ENCODE results near the gene DNAH3.

Gene DNAH3

DNA sequence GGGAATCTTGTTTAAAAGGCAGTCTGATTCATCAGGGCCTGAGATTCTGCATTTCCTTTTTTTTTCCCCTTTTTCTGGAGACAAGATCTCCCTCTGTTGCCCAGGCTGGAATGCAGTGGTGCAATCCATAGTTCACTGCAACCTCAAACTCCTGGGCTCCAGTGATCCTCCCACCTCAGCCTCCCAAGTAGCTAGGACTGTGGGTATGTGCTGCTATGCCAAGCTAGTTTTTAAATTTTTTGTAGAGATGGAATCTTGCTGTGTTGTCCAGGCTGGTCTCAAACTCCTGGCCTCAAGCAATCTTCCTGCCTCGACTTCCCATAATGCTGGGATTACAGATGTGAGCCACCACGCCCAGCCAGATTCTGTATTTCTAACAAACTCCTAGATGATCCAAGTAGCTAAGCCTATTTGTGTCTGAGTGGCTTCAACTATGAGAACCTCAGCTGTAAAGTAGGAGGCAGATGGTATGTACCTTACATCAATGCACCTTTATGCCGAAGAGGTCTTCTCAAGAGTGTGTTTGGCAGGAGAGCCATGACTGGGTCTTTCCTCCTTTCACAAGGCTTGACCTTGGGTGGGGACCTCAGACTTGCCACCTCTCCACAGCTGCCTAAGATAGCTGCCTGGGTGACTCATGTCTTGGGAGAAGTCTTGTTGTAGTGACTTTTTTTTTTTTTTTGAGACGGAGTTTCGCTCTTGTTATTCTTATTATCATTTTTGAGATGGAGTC is 18.8 kb upstream of the DNAH3 start:
- CTCF ChIA-PET: interaction anchor here (1.0 to 4.8 kb wide), 4 partner anchors 12 to 133 kb away, joined by 4 to 29 read pairs (median 6); partner anchors contain the start of gene LDAF1
- H3K4me3 ChIP-seq (ENCODE audit: low read depth, low read length): no peak overlapping the region
- TF ChIP-seq, protein P1, sequence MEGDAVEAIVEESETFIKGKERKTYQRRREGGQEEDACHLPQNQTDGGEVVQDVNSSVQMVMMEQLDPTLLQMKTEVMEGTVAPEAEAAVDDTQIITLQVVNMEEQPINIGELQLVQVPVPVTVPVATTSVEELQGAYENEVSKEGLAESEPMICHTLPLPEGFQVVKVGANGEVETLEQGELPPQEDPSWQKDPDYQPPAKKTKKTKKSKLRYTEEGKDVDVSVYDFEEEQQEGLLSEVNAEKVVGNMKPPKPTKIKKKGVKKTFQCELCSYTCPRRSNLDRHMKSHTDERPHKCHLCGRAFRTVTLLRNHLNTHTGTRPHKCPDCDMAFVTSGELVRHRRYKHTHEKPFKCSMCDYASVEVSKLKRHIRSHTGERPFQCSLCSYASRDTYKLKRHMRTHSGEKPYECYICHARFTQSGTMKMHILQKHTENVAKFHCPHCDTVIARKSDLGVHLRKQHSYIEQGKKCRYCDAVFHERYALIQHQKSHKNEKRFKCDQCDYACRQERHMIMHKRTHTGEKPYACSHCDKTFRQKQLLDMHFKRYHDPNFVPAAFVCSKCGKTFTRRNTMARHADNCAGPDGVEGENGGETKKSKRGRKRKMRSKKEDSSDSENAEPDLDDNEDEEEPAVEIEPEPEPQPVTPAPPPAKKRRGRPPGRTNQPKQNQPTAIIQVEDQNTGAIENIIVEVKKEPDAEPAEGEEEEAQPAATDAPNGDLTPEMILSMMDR (IDR thresholded peaks at IDR 0.05; ENCODE audit: insufficient read depth, low read length, missing control alignments): no peak
- DNase-seq (ENCODE audit: low read depth, low spot score): no peak
- POLR2A ChIA-PET: interaction anchor here (0.8 kb wide), 1 partner anchor 13 kb away, joined by 3 read pairs; no protein-coding TSS in a partner anchor

GRCh38 chr16:21167929-21168602 is 17.4 kb upstream of the DNAH3 start:
- H3K4me3 ChIP-seq (ENCODE audit: low read depth, low read length): no peak overlapping the region
- ChIA-PET POLR2A (interaction anchor here (0.9 kb wide), 1 partner anchor 20 kb away, joined by 4 read pairs; no protein-coding TSS in a partner anchor), CTCF (interaction anchor here (1.0 to 4.8 kb wide), 6 partner anchors 9 to 1132 kb away, joined by 3 to 29 read pairs (median 5); partner anchors contain the start of gene LDAF1)
- DNase-seq (ENCODE audit: low read depth, low spot score): no peak
- TF ChIP-seq, protein P1 (IDR thresholded peaks at IDR 0.05; ENCODE audit: insufficient read depth, low read length, missing control alignments): no peak

DNA sequence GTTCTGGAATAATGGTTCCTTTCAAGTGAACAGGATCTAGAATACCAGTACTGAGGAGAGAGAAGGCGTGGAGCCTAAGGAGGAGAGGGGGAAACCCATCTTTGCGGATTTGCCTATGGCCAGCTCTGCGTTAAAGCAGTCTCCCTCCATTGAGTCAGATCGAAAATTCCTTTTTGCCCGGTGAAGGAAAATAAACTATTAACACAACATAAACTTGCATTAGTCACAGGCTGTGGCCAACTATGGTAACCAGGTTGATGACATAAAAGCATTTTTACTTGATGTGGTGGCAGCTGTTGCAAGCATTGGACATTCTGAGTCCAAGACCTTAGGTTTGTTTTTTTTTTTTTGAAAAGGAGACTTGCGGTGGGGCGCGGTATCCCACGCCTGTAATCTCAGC is 16.7 kb upstream of the DNAH3 start:
- ChIA-PET CTCF (interaction anchor here (1.5 to 4.8 kb wide), 6 partner anchors 10 to 317 kb away, joined by 3 to 29 read pairs (median 8); partner anchors contain the start of gene LDAF1), POLR2A (interaction anchor here (0.8 to 0.9 kb wide), 2 partner anchors 21 to 135 kb away, joined by 3 to 4 read pairs; no protein-coding TSS in a partner anchor)

DNA sequence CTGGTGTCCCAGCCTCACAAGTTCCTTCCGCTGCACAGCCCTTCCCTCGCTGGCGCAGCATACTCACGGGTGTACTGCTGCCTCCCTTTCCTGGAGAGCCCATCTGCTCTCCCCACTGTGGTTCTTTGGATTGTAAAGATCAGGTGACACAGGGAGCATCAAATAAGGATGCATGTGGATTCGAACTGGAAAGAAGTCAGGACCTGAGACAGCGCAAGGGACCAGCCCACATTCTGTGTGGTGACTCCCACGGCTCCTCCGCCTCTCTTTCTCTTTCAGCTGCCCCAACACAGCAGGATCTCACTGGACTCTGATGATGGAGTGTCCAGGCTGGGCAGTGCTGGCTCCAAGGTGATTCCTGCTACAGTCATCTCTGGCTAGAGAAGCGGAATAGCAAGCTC is 15.9 kb upstream of the DNAH3 start:
- H3K4me3 ChIP-seq (ENCODE audit: low read depth, low read length): no peak overlapping the region
- TF ChIP-seq, protein P1 (IDR thresholded peaks at IDR 0.05; ENCODE audit: insufficient read depth, low read length, missing control alignments): no peak
- DNase-seq (ENCODE audit: low read depth, low spot score): no peak
- POLR2A ChIA-PET: no interaction called here
- CTCF ChIA-PET: interaction anchor here (1.4 to 4.8 kb wide), 5 partner anchors 9 to 316 kb away, joined by 3 to 29 read pairs (median 9); partner anchors contain the start of gene LDAF1

More for the DNA sequence above, 16.7 kb upstream of the DNAH3 start:
- peak; percentile 58 for DNase-seq (ENCODE audit: low read depth, low spot score)
- H3K4me3 ChIP-seq (ENCODE audit: low read depth, low read length): no peak overlapping the region
- TF ChIP-seq, protein P1 (IDR thresholded peaks at IDR 0.05; ENCODE audit: insufficient read depth, low read length, missing control alignments): no peak

- POLR2A ChIA-PET: no interaction called here
- H3K4me3 ChIP-seq (ENCODE audit: low read depth, low read length): no peak overlapping the region
- TF ChIP-seq, protein P1 (IDR thresholded peaks at IDR 0.05; ENCODE audit: insufficient read depth, low read length, missing control alignments): no peak
- CTCF ChIA-PET: interaction anchor here (3.6 kb wide), 1 partner anchor 24 kb away, joined by 18 read pairs; no protein-coding TSS in a partner anchor
- DNase-seq (ENCODE audit: low read depth, low spot score): no peak
These were observed 14.0 kb upstream of the DNAH3 start for GRCh38 chr16:21164521-21165168.
